Effector memory CD4-positive, alpha-beta T cell (primary cell): Measurements from ENCODE around the gene CHL1.

ENCODE experiments used
- DNase-seq, 3 donors: peaks; one replicate each; pipeline ENCODE4 v3.0.0-alpha.2; 2020
- H3K27ac ChIP-seq: 2 replicates; pipeline ENCODE4 v1.7.0; 2013; ENCODE audit warnings: mild to moderate bottlenecking, low read length, moderate library complexity; ENCODE audit not compliant: insufficient read depth, poor library complexity, severe bottlenecking
- H3K27me3 ChIP-seq: replicated peaks from 2 replicates; pipeline ENCODE4 v1.7.0; 2013; ENCODE audit warnings: mild to moderate bottlenecking, low read length; ENCODE audit not compliant: insufficient read depth, control insufficient read depth, poor library complexity, severe bottlenecking
- H3K36me3 ChIP-seq: 2 replicates; pipeline ENCODE4 v1.7.0; 2013; ENCODE audit warnings: mild to moderate bottlenecking, low read length, moderate library complexity; ENCODE audit not compliant: control insufficient read depth, insufficient read depth
- H3K4me1 ChIP-seq: 2 replicates; pipeline ENCODE4 v1.7.0; 2013; ENCODE audit warnings: low read length, mild to moderate bottlenecking; ENCODE audit not compliant: control insufficient read depth, insufficient read depth, poor library complexity, severe bottlenecking
- H3K4me3 ChIP-seq: 2 replicates; pipeline ENCODE4 v1.7.0; 2013; ENCODE audit warnings: low read length, low read depth, mild to moderate bottlenecking; ENCODE audit not compliant: insufficient read depth, poor library complexity, severe bottlenecking
- H3K9me3 ChIP-seq: 2 replicates; pipeline ENCODE4 v1.7.0; 2013; ENCODE audit warnings: mild to moderate bottlenecking, low read length, moderate library complexity; ENCODE audit not compliant: control insufficient read depth

The CHL1 gene

DNA sequence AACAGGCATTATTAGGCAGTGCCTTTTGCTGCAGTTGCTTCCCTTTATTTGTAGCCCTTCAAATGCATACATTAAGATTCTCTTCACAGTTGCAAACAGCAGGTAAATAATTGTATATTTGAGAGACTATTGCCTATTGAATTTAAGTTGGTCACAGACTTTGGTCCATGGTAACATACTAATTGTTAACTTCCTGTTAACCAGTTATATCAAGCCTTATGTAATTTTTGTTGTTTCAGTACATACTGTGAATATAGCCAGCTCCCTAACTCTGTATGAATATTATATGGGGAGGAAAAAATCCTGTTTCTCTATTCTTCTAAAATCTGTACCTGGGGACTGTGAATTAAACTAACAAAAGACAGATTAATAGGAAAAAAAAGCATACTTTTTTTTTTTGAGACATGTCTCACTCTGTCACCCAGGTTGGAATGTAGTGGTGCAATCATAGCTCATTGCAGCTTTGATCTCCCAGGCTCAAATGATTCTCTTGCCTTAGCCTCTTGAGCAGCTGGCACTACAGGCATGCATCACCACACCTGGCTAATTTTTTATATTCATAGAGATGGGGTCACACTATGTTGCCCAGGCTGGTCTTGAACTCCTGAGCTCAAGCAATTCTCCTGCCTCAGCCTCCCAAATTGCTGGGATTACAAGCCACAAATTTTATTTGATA is 53.2 kb downstream of the CHL1 start:
- Histone ChIP-seq H3K36me3 (no peaks in the 10 kb centered on the region), H3K27ac (no peak overlapping the region), H3K4me1 (no peaks in the 10 kb centered on the region), H3K4me3 (no peak overlapping the region), H3K9me3 (no peaks in the 10 kb centered on the region), H3K27me3 (no peaks in the 10 kb centered on the region)
- no peak for DNase-seq

DNA sequence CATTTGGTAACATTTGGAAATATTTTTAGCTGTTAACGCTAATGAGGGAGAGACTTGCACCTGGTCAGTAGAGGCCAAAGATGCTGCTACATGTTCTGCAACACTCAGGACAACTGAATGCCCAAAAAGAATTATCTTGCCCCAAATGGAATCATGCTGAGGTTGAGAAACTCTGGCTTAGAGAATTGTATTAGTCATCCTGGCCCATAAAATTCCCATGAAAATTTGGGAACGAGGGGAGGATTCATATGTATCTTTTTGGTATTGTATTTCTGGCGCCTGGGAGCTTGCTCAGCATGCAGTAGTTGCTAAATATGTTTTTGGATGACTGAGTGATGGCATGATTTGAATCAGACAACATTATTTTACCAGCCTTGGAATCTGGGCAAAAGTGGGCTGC is 59.9 kb downstream of the CHL1 start:
- Histone ChIP-seq H3K36me3 (no peaks in the 10 kb centered on the region), H3K27me3 (no peaks in the 10 kb centered on the region), H3K27ac (no peak overlapping the region), H3K9me3 (no peaks in the 10 kb centered on the region), H3K4me1 (no peaks in the 10 kb centered on the region), H3K4me3 (no peak overlapping the region)
- DNase-seq: no peak

DNA sequence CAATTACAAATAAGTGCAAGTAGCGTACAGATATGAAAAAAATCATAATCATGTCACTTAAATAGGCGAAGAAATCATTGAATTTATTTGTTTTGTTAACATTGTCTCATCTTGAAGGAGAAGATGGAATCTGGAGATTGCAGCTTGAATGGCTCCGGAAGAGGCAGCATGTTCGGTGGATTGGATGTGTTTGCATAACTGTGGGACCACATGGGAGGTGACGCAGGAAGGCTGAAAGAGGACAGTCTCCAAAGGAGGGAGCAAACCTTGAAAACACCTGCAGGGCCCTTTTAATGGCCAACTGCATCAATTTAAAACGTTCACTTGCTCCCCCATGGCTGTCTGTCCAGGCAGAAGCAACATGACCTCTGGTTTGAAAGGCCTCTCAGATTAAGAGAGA is 61.3 kb downstream of the CHL1 start:
- Histone ChIP-seq H3K27ac (no peak overlapping the region), H3K27me3 (no peaks in the 10 kb centered on the region), H3K9me3 (no peaks in the 10 kb centered on the region), H3K4me3 (no peak overlapping the region), H3K4me1 (no peaks in the 10 kb centered on the region), H3K36me3 (no peaks in the 10 kb centered on the region)
- DNase-seq: no peak

DNA sequence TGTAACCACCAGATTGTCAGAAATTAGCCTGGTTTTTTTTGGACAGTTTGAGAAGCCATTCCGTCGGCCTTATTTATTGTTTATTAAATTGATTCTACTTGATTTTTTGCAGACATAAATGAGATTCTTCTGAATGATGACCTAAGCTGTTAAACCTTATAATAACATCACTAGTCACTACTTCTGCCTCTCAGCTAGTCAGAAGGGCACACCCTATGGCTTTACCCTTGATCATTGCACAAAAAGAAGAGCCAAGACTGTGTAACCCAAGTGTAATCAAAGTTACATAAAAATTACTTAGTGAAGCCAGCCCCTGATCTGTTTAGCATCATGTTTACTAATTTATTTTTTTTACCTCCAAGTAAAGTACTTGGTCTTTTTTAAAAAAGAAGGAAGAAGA is 64.3 kb downstream of the CHL1 start:
- DNase-seq: no peak
- H3K9me3 ChIP-seq: no peaks in the 10 kb centered on the region
- no peak overlapping the region for H3K4me3 ChIP-seq
- no peaks in the 10 kb centered on the region for H3K4me1 ChIP-seq
- H3K36me3 ChIP-seq: no peaks in the 10 kb centered on the region
- no peak overlapping the region for H3K27ac ChIP-seq
- no peaks in the 10 kb centered on the region for H3K27me3 ChIP-seq

DNA sequence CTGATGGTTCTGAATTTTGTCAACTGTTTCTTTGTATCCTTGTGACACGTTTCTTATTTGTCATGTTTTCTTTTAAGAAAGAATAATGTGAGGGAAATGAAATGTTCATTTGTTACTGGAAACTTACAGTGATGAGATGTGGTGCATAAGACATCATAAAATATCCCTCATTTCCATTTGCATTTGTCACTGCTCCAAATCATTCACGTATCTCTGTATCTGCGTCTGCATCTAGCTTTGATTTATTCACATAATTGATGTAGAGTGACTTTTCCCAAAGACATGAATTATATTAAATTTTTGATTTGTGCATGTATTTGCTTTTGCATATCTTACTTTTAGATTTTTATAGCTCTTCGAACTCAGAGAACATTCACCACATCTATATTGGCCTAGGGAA is 66.8 kb downstream of the CHL1 start:
- no peaks in the 10 kb centered on the region for H3K27me3 ChIP-seq
- H3K4me1 ChIP-seq: no peaks in the 10 kb centered on the region
- no peak for DNase-seq
- H3K27ac ChIP-seq: no peak overlapping the region
- no peak overlapping the region for H3K4me3 ChIP-seq
- no peaks in the 10 kb centered on the region for H3K9me3 ChIP-seq
- no peaks in the 10 kb centered on the region for H3K36me3 ChIP-seq

DNA sequence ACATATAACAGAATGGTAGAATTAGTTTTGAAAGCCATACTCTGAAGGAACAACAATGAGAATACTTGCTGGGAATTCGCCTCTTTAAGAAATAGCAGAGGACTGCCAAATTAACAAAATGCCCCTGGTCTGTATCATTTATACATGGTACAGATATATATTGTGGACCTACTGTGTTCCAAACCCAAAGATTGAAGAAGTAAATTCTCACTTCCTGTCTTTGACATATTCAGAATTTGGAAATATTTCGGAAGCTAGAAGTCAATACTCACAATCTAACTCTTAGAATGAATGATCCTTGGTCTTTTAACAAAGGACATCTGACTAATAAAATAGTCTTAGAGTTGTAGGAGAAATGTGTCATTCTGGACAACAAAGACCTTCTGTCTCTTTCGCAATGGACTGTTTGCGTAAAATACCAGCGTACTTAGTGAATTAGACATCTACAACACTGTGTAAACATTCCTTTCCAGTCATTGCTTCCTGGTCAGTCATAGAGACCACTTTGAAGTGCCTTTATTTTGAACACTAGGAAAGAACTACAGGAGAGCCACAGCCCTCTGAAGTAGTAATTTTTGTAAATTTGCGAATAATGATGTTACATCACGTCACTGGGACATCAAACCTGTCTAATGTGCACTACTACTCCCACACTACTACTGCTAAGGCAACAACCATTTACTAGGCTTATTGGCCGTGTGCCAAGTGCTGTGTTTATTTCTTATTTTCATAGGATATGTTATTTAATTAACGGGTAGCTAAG is 68.0 kb downstream of the CHL1 start:
- Histone ChIP-seq H3K27me3 (no peaks in the 10 kb centered on the region), H3K27ac (no peak overlapping the region), H3K9me3 (no peaks in the 10 kb centered on the region), H3K4me1 (no peaks in the 10 kb centered on the region), H3K4me3 (no peak overlapping the region), H3K36me3 (no peaks in the 10 kb centered on the region)
- no peak for DNase-seq

DNA sequence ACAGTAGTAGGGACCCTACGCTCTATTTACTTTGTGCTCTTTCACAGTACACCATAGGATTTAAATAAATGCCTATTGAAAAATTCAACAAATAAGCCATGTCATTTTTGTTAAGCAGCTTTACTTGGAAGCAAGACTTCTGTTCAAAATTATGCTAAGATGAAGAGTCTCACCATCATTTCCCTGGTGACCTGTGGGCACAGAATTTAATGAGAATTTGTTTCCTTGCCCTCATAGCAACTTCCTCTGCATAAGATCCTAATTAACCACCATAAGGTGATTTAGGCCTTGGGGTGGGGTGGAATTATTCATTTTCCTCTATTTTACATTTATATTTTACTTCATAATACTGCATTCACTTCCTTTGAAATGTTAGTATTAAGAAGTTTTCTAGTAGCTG is 70.5 kb downstream of the CHL1 start:
- no peak for DNase-seq
- no peak overlapping the region for H3K4me3 ChIP-seq
- no peaks in the 10 kb centered on the region for H3K27me3 ChIP-seq
- H3K27ac ChIP-seq: no peak overlapping the region
- no peaks in the 10 kb centered on the region for H3K9me3 ChIP-seq
- H3K36me3 ChIP-seq: no peaks in the 10 kb centered on the region
- H3K4me1 ChIP-seq: no peaks in the 10 kb centered on the region

DNA sequence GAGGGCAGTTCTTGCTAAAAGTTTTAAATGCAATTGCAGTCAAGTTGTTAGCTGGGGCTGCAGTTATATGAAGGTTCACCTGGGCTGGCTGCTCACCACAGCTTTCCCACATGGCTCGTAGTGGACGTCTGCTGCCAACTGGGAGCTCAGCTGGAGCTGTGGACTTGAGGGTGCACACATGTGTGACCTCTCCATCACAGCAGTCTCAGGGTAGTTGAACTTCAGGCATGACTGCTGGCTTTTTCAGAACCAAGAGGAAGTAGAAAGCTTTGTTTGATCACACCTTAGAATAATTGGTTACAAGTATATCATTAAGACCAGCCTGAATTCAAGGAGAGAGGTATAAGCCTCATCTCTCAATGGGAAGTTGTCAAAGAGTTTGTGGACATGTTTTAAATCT is 74.1 kb downstream of the CHL1 start:
- Histone ChIP-seq H3K4me3 (no peak overlapping the region), H3K27ac (no peak overlapping the region)
- no peak for DNase-seq

DNA sequence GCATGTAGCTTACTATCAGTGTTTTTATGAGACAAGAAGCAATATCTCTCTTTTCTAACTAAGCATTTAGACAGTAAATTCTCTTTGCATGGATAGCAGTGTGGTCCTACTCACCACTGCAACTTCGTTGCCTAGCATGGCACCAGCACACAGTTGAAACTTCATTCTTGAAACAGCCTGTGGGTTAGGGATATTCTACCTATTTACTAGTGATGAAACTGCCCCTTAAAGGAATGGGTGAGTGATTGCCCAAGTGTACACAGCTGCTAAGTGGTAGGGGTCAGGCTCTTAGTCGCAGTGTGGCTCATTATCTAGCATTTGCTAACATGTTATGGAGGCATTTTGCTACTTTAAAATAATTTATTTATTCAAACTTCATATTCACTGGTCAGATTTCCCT is 78.4 kb downstream of the CHL1 start:
- H3K27ac ChIP-seq: no peak overlapping the region
- no peaks in the 10 kb centered on the region for H3K27me3 ChIP-seq
- H3K4me3 ChIP-seq: no peak overlapping the region
- no peaks in the 10 kb centered on the region for H3K4me1 ChIP-seq
- no peak for DNase-seq
- H3K9me3 ChIP-seq: no peaks in the 10 kb centered on the region
- H3K36me3 ChIP-seq: no peaks in the 10 kb centered on the region

More for the DNA sequence above, 74.1 kb downstream of the CHL1 start:
- no peaks in the 10 kb centered on the region for H3K36me3 ChIP-seq
- no peaks in the 10 kb centered on the region for H3K4me1 ChIP-seq
- H3K27me3 ChIP-seq: no peaks in the 10 kb centered on the region
- no peaks in the 10 kb centered on the region for H3K9me3 ChIP-seq

DNA sequence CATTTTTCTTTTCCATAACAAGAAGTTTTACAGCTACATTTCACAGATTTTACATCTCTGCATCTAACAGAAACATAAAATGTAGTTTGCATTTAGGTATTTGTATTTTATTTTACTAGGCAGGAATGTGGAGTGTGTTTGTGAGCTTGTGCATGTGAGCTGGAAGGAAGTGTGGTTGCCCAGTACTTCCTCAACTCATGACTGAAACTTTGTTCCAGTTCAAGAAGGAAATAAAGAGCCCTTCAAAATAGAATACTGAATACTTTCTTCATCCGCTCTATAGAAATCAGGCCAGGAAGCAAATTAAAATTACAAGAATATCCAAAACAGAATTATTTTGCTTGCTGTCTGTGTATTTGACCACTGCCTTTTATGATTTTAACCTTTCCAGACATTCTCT is 81.3 kb downstream of the CHL1 start:
- H3K4me1 ChIP-seq: no peaks in the 10 kb centered on the region
- H3K36me3 ChIP-seq: no peaks in the 10 kb centered on the region
- H3K27ac ChIP-seq: no peak overlapping the region
- H3K9me3 ChIP-seq: no peaks in the 10 kb centered on the region
- no peak overlapping the region for H3K4me3 ChIP-seq
- DNase-seq: no peak
- H3K27me3 ChIP-seq: no peaks in the 10 kb centered on the region
